Cardiac fibroblast (primary cell): ENCODE measurements around the gene ZNF576.
"Not testable (repeated sequence)": the region's sequence is repeated elsewhere in the genome, so short reads cannot be mapped to it uniquely, and the experiment has no call there.

Experiments
- DNase-seq, 2 donors: peaks; one replicate each; pipeline versions ENCODE4 v3.0.0 to v3.0.0-alpha.2; 2010; ENCODE audit warnings: low read depth in 2 of 2
- H3K4me3 ChIP-seq, 2 donors: replicated peaks in 1 of 2; 1 replicate in 1 of 2; 2 replicates in 1 of 2; pipeline ENCODE4 v1.5.1; 2011; ENCODE audit warnings: low read depth in 2 of 2, low read length in 2 of 2, mild to moderate bottlenecking in 2 of 2, moderate library complexity in 1 of 2
- CTCF ChIP-seq: IDR thresholded peaks from one replicate; pipeline ENCODE4 v1.5.1; 2011; ENCODE audit warnings: low read depth, mild to moderate bottlenecking, low read length, inconsistent platforms

ZNF576 gene

GRCh38 chr19:43628646-43629326 is 32.4 kb downstream of the ZNF576 start:
- no peak for DNase-seq
- no peak for TF ChIP-seq CTCF
- H3K4me3 ChIP-seq: no peak overlapping the region

- no peak for TF ChIP-seq CTCF
- no peak for DNase-seq
- H3K4me3 ChIP-seq: no peak overlapping the region
Observed at GRCh38 chr19:43631491-43631890, 35.1 kb downstream of the ZNF576 start.

- no peak for TF ChIP-seq CTCF
- no peak for DNase-seq
- no peak overlapping the region for H3K4me3 ChIP-seq
Observed at GRCh38 chr19:43633520-43633919, 37.1 kb downstream of the ZNF576 start.

GRCh38 chr19:43634068-43634467 is 37.7 kb downstream of the ZNF576 start:
- no peak for TF ChIP-seq CTCF
- no peak for DNase-seq
- H3K4me3 ChIP-seq: no peak overlapping the region

- TF ChIP-seq CTCF: no peak
- H3K4me3 ChIP-seq: no peak overlapping the region
- no peak for DNase-seq
Observed at GRCh38 chr19:43634506-43634871, 38.1 kb downstream of the ZNF576 start.

GRCh38 chr19:43634872-43635560 is 38.6 kb downstream of the ZNF576 start:
- peak; percentile 29 to 61 for DNase-seq

GRCh38 chr19:43635561-43635940 is 39.2 kb downstream of the ZNF576 start:
- not testable (repeated sequence) for DNase-seq, H3K4me3 ChIP-seq

More at GRCh38 chr19:43634872-43635560, 38.6 kb downstream of the ZNF576 start:
- H3K4me3 ChIP-seq: no peak overlapping the region
- TF ChIP-seq CTCF: no peak
